Heart right ventricle (tissue), 16 donors: ENCODE data around the gene PKNOX1. TPM values are rescaled to one million over a fixed set of nuclear protein-coding genes. Genes with fewer than 3 reads are reported as not detected.
A peak's percentile ranks its signal among the peaks of the same experiment; 100 is the strongest.

Experiments used
- ATAC-seq, 8 donors: fragments of 200-7000 bp; cut with Tn5 transposase; one replicate each; pipeline ENCODE4 v1.9.1; 2020; ENCODE audit warnings: mild to moderate bottlenecking in 8 of 8, moderate library complexity in 8 of 8, moderate number of reproducible peaks in 1 of 8
- DNase-seq, 2 donors: peaks; one replicate each; pipeline ENCODE4 v3.0.0-alpha.2; 2020
- H3K27ac ChIP-seq, 10 donors: fragments of 200-600 bp; sonication (generic) in 2 of 10; one replicate each; pipeline versions ENCODE4 v1.5.0 to v1.8.0; 2020 to 2022; ENCODE audit warnings: mild to moderate bottlenecking in 3 of 10
- H3K27me3 ChIP-seq, 7 donors: fragments of 200-600 bp; one replicate each; pipeline ENCODE4 v1.8.0; 2021 to 2022; ENCODE audit warnings: mild to moderate bottlenecking in 2 of 7
- H3K36me3 ChIP-seq, 9 donors: fragments of 200-600 bp; sonication (generic) in 1 of 9; one replicate each; pipeline versions ENCODE4 v1.5.0 to v1.8.0; 2020 to 2022; ENCODE audit warnings: mild to moderate bottlenecking in 2 of 9
- H3K4me1 ChIP-seq, 9 donors: fragments of 200-600 bp; sonication (generic) in 1 of 9; one replicate each; pipeline versions ENCODE4 v1.5.0 to v1.8.0; 2020 to 2022; ENCODE audit warnings: mild to moderate bottlenecking in 4 of 9
- H3K4me3 ChIP-seq, 10 donors: fragments of 200-600 bp; sonication (generic) in 2 of 10; one replicate each; pipeline versions ENCODE4 v1.5.0 to v1.8.0; 2020 to 2022; ENCODE audit warnings: mild to moderate bottlenecking in 7 of 10, moderate library complexity in 2 of 10
- H3K9me3 ChIP-seq, 11 donors: fragments of 200-600 bp in 10 of 11; sonication (generic) in 2 of 11; one replicate each; pipeline versions ENCODE4 v1.5.0 to v1.8.0; 2013 to 2022; ENCODE audit warnings: mild to moderate bottlenecking in 2 of 11, control low read depth in 1 of 11, moderate library complexity in 1 of 11
- WGBS, 2 donors: extraction: QIAGEN DNeasy Blood & Tissue Kit; methylation state at CpG; one replicate each; pipeline ENCODE4 v1.1.7; 2013; ENCODE audit warnings: inconsistent platforms in 1 of 2; 5-methylcytosine and 5-hydroxymethylcytosine counted together
- intact Hi-C, 10 donors: fragments of 100-400 bp; cut with DNase I; formaldehyde crosslinking; loops; one replicate each; pipeline versions ENCODE4 v1.11.1 to v1.14.2; 2022
- polyA plus RNA-seq, 2 donors: library from polyadenylated mRNA; stranded (reverse); fragments of 200-250 nt; gene quantifications; one replicate each; pipeline ENCODE4 v1.2.3, GENCODE V29; 2013
- total RNA-seq, 10 donors: library from RNA; stranded (reverse); fragmentation: NEBNext Ultra II Directional in 3 of 10; extraction: Animal tissue kit (Norgen Biotek cat#: 25700) in 3 of 10; gene quantifications; one replicate each; pipeline versions ENCODE4 v1.2.1 to v1.2.4, GENCODE V29; 2021 to 2023
- TF ChIP-seq, protein P1 (sequence below), 9 donors: fragments of 200-600 bp; sonication (generic) in 2 of 9; IDR thresholded peaks; one replicate each; pipeline versions ENCODE4 v1.5.0 to v1.8.0; 2021 to 2022; ENCODE audit warnings: antibody characterized with exemption in 9 of 9, mild to moderate bottlenecking in 5 of 9, moderate library complexity in 1 of 9
- donor health status: Arrhythmogenic right ventricular cardiomyopathy.
- donor health status: ischemic (EF 13 %, LVEDD 7.1; RV severe dilation, severe dysfunction).
- donor health status: healthy with polysubstance abuse.
- donor health status: DM: no; HTN: yes; CAD: no.
- donor health status: DM: no; HTN: no; CAD: no.
- donor health status: ischemic (EF 25% LVEDD 6.9; RV normal size, moderate dysfunction).
- donor health status: ischemic (EF 25% LVEDD 5.7; RV mildly dilated, moderate dysfunction).
- donor health status: healthy.
- donor health status: DM: yes; HTN: yes; CAD: no.
- donor health status: Ischemic cardiomyopathy.
- donor health status: ischemic (EF 35%, LVEDD 5.7; RV mildly dilated, moderate dysfunction).
- donor health status: nonischemic (EF 11% LVEDD 7.7; RV severe dilation, severe dysfunction).
- donor health status: DM: yes; HTN: yes; CAD: no.
- donor health status: PGD.
- donor health status: ischemic (EF 29% LVEDD 5.4; RV normal size, mild dysfunction).
- donor health status: nonischemic (EF 23%, LVEDD 6.1; RV moderate dilation, normal function).

The PKNOX1 gene
- total and polyA plus RNA-seq, 12 donors: 5.0 to 11.6 (median 7.6) TPM

DNA sequence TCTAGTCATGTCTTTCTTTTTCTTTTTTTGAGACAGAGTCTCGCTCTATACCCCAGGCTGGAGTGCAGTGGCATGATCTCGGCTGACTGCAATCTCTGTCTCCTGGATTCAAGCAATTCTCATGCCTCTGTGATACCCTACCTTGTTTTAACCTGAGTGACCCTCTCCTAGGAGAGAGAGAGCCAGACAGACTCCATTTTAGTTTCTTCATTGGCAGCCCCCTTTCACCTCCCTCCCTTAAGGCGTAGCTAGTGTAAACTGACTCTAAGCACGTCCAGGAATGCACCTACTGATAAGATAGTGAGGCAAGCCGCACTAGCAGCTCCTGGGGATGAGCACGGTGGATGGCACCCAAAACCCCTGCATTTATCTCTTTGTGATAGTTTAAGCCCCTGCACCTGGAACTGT lies 5.2 kb upstream of the PKNOX1 start:
- Histone ChIP-seq H3K27ac (no peak overlapping the region), H3K27me3 (no peaks in the 10 kb centered on the region), H3K4me3 (no peak overlapping the region), H3K9me3 (no peaks in the 10 kb centered on the region), H3K36me3 (no peaks in the 10 kb centered on the region), H3K4me1 (peaks cover 0 to 22% (median 5%) of the 10 kb centered on the region in 9 donors)
- TF ChIP-seq, protein P1, sequence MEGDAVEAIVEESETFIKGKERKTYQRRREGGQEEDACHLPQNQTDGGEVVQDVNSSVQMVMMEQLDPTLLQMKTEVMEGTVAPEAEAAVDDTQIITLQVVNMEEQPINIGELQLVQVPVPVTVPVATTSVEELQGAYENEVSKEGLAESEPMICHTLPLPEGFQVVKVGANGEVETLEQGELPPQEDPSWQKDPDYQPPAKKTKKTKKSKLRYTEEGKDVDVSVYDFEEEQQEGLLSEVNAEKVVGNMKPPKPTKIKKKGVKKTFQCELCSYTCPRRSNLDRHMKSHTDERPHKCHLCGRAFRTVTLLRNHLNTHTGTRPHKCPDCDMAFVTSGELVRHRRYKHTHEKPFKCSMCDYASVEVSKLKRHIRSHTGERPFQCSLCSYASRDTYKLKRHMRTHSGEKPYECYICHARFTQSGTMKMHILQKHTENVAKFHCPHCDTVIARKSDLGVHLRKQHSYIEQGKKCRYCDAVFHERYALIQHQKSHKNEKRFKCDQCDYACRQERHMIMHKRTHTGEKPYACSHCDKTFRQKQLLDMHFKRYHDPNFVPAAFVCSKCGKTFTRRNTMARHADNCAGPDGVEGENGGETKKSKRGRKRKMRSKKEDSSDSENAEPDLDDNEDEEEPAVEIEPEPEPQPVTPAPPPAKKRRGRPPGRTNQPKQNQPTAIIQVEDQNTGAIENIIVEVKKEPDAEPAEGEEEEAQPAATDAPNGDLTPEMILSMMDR (IDR thresholded peaks at IDR 0.05): no peak
- no peak for DNase-seq
- WGBS, 2 donors: 37 to 49% methylated on average over 6 of the region's 6 CpGs
- ATAC-seq: no peak
- intact Hi-C loops: no loop called here

DNA sequence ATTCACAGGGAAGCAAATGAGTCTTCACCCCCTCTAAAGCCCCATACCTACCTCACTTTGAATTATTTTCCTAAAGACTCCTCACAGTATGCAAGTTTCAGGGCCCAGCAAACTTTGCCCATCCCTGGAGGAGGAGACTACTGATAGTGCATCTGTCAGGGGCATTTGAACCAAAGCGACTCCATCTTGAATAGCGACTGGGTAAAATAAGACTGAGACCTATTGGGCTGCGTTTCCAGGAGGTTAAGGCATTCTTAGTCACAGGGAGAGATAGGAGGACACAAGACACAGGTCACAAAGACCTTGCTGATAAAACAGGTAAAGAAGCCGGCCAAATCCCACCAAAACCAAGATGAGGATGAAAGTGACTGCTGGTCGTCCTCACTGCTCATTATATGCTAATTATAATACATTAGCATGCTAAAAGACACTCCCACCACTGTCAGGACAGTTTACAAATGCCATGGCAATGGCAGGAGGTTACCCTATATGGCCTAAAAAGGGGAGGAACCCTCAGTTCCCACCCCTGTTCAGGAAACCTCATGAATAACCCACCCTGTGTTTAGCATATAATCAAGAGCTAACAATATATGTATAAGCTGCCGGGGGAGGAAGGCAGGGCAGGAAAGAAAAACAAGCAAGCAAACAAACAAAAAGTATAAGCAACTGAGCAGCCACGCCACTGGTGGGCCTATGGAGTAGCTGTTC lies 3.3 kb upstream of the PKNOX1 start:
- TF ChIP-seq, protein P1 (IDR thresholded peaks at IDR 0.05): no peak
- Histone ChIP-seq H3K4me3 (no peak overlapping the region), H3K27me3 (no peaks in the 10 kb centered on the region), H3K27ac (peak overlapping the region in 1 of 10 donors; percentile 88), H3K9me3 (no peaks in the 10 kb centered on the region), H3K36me3 (no peaks in the 10 kb centered on the region), H3K4me1 (peaks cover 0 to 29% (median 12%) of the 10 kb centered on the region in 9 donors)
- WGBS, 2 donors: 84 to 85% methylated on average over 7 of the region's 7 CpGs
- ATAC-seq (no peak), DNase-seq (no peak)
- intact Hi-C loops: loop anchor here in 3 of 10 donors (5.0 to 10.0 kb wide), 4 partner anchors 46 to 579 kb away; partner anchors contain the start of genes NDUFV3 (in 2 of the 3), ERVH48-1 (in 1 of the 3) and SLC37A1 (in 1 of the 3)

DNA sequence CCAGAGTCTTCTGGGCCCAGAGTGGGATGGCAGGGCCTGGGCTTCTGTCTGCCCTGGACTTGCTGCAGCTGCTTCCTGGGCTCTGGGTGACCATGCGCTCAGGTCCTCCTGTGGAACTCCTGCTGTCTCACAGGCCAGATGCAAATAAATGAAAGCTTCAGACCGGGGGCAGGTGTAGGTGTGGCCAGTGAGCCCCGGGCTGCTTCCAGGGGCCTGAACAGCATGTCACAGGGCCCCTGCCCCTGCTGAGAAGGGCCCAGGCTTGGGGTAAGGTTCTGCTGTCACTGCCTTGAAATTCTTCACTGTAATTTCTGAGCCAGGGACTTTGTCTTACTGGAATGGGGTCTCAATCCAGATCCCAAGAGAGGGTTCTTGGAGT lies 2.5 kb upstream of the PKNOX1 start:
- intact Hi-C loops: loop anchor here in 3 of 10 donors (5.0 to 10.0 kb wide), 4 partner anchors 47 to 580 kb away; partner anchors contain the start of genes NDUFV3 (in 2 of the 3), ERVH48-1 (in 1 of the 3) and SLC37A1 (in 1 of the 3)
- ATAC-seq (no peak), DNase-seq (no peak)
- peak overlapping the region in 2 of 10 donors; percentile 56 to 88 for H3K27ac ChIP-seq
- no peaks in the 10 kb centered on the region for H3K27me3 ChIP-seq
- 59 to 66% methylated on average over 3 of the region's 3 CpGs for WGBS, 2 donors
- H3K4me1 ChIP-seq: peaks cover 0 to 34% (median 20%) of the 10 kb centered on the region in 9 donors
- no peaks in the 10 kb centered on the region for H3K36me3 ChIP-seq
- peaks cover 0 to 4% (median 0%) of the 10 kb centered on the region in 11 donors for H3K9me3 ChIP-seq
- TF ChIP-seq, protein P1 (IDR thresholded peaks at IDR 0.05): no peak
- H3K4me3 ChIP-seq: no peak overlapping the region

DNA sequence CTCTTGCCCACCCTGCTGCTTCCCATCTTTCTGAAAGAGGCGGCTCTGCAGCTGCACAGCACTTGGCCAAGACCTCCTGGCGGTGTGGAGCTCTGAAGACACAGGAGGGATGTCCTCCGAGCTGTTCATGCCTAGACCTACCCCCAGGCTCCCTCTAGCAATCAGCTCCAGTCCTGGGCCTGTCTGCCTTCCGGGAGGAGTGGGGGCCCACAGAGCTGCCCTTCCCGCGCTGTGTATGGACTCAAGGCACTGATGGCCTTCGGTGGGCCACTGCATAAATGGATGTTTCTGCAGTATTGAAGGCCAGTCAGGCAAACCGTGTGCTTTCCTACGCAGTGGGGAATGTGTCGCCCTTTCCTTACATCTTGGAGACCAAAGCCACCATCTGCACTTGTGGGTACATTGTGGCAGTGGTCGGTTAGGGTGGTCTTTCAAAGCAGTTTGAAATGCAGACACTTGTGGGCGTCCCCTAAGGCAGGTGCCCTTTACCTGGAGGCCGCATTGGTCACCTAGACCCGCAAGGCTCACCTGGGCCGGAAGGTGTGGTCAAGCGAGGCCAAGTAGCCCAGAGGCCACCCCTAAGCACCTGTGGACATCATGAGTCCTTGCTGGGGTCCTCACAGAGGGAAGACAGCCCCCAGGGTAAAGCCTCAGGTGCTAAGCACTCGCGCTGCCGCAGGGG lies 912 bp upstream of the PKNOX1 start:
- TF ChIP-seq, protein P1 (IDR thresholded peaks at IDR 0.05): no peak
- DNase-seq: no peak
- Histone ChIP-seq H3K4me1 (peaks cover 0 to 34% (median 21%) of the 10 kb centered on the region in 9 donors), H3K27ac (peak overlapping the region in 9 of 10 donors; percentile 57 to 100 (median 89)), H3K27me3 (no peaks in the 10 kb centered on the region), H3K9me3 (peaks cover 0 to 8% (median 0%) of the 10 kb centered on the region in 11 donors), H3K4me3 (peak overlapping the region; percentile 40 to 90 (median 66)), H3K36me3 (peaks cover 0 to 6% (median 0%) of the 10 kb centered on the region in 9 donors)
- intact Hi-C loops: loop anchor here in 3 of 10 donors (5.0 to 10.0 kb wide), 4 partner anchors 49 to 581 kb away; partner anchors contain the start of genes NDUFV3 (in 2 of the 3), ERVH48-1 (in 1 of the 3) and SLC37A1 (in 1 of the 3)
- ATAC-seq: no peak
- WGBS, 2 donors: 70 to 72% methylated on average over 19 of the region's 19 CpGs
